GM12878 (cell line): ENCODE measurements around the gene USF1. TPM values are rescaled to one million over a fixed set of nuclear protein-coding genes. Genes with fewer than 3 reads are reported as not detected.

ENCODE experiments used
- BCL11A ChIP-seq: IDR thresholded peaks from 2 replicates; pipeline ENCODE4 v1.6.1; 2011; ENCODE audit warnings: low read depth, low read length
- BMI1 ChIP-seq: fragments of 450-650 bp; IDR thresholded peaks from 2 replicates; pipeline ENCODE4 v1.6.1; 2016; ENCODE audit warnings: mild to moderate bottlenecking, moderate library complexity, borderline replicate concordance
- BRCA1 ChIP-seq: IDR thresholded peaks from 2 replicates; pipeline ENCODE4 v1.6.1; 2011; ENCODE audit warnings: low read depth, low read length, improper control_type of control experiment
- CBFB ChIP-seq: IDR thresholded peaks from 2 replicates; pipeline ENCODE4 v1.6.1; 2016; ENCODE audit warnings: antibody characterized with exemption, low read depth
- CEBPZ ChIP-seq: fragments of 150-350 bp; IDR thresholded peaks from 2 replicates; pipeline ENCODE4 v1.6.1; 2016; ENCODE audit warnings: low read depth, low read length
- ETV6 ChIP-seq, 2 experiments: fragments of 450-650 bp in 1 of 2; IDR thresholded peaks in 1 of 2; conservative IDR thresholded peaks in 1 of 2; 2 replicates each; pipeline ENCODE4 v1.6.1; 2014; ENCODE audit warnings: antibody characterized with exemption in 1 of 2, borderline replicate concordance in 1 of 2, low read depth in 1 of 2, mild to moderate bottlenecking in 1 of 2, moderate library complexity in 1 of 2
- FOXM1 ChIP-seq: IDR thresholded peaks from 2 replicates; pipeline ENCODE4 v1.6.1; 2012; ENCODE audit warnings: low read depth, mild to moderate bottlenecking, inconsistent platforms, low read length, moderate library complexity
- HCFC1 ChIP-seq: fragments of 150-350 bp; IDR thresholded peaks from 2 replicates; pipeline ENCODE4 v1.6.1; 2014; ENCODE audit warnings: low read length
- HDAC6 ChIP-seq: fragments of 200-600 bp; sonication (generic); IDR thresholded peaks from one replicate; pipeline ENCODE4 v1.8.0; 2017; ENCODE audit warnings: antibody characterized with exemption; ENCODE audit not compliant: unreplicated experiment
- IKZF1 ChIP-seq: fragments of 450-650 bp; conservative IDR thresholded peaks from 2 replicates; pipeline ENCODE4 v1.6.1; 2017; ENCODE audit warnings: antibody characterized with exemption, mild to moderate bottlenecking
- NFYA ChIP-seq: IDR thresholded peaks from 2 replicates; pipeline ENCODE4 v1.6.1; 2011; ENCODE audit warnings: low read depth, mild to moderate bottlenecking, low read length, improper control_type of control experiment, borderline replicate concordance
- NKRF ChIP-seq: fragments of 450-650 bp; conservative IDR thresholded peaks from 2 replicates; pipeline ENCODE4 v1.6.1; 2017; ENCODE audit warnings: mild to moderate bottlenecking, moderate library complexity
- NR2C2 ChIP-seq: IDR thresholded peaks from 2 replicates; pipeline ENCODE4 v1.6.1; 2011; ENCODE audit warnings: borderline replicate concordance, low read depth; ENCODE audit not compliant: control insufficient read depth, insufficient read length
- PAX5 ChIP-seq: IDR thresholded peaks from 2 replicates; pipeline ENCODE4 v1.6.1; 2011; ENCODE audit warnings: low read depth, low read length, borderline replicate concordance
- RELB ChIP-seq: fragments of 450-650 bp; IDR thresholded peaks from 2 replicates; pipeline ENCODE4 v1.6.1; 2017; ENCODE audit warnings: low read depth, mild to moderate bottlenecking, moderate library complexity
- SIN3A ChIP-seq: IDR thresholded peaks from 2 replicates; pipeline ENCODE4 v1.6.1; 2012; ENCODE audit warnings: low read depth, low read length, improper control_type of control experiment
- SMARCA5 ChIP-seq: fragments of 450-650 bp; IDR thresholded peaks from 2 replicates; pipeline ENCODE4 v1.6.1; 2017; ENCODE audit warnings: mild to moderate bottlenecking
- TBL1XR1 ChIP-seq: IDR thresholded peaks from 2 replicates; pipeline ENCODE4 v1.6.1; 2012; ENCODE audit warnings: low read depth, low read length, improper control_type of control experiment
- ZBTB11 ChIP-seq: fragments of 450-650 bp; formaldehyde crosslinking; IDR thresholded peaks from 2 replicates; pipeline ENCODE4 v1.5.0; 2022; ENCODE audit warnings: mild to moderate bottlenecking, missing genetic modification characterization
- polyA plus RNA-seq, 11 experiments: library from polyadenylated mRNA; depleted of rRNA in 4 of 11; unstranded in 6 of 11; stranded (reverse) in 5 of 11; fragments of >200 nt; fragmentation: Nextera tagmentation in 4 of 11; fragmentation: Illumina TruSeq in 1 of 11; extraction: Ambion mirVana in 4 of 11; extraction: Trizol in 1 of 11; gene quantifications; 1 replicate in 1 of 11; 2 replicates in 10 of 11; pipeline versions ENCODE4 v1.2.1 to v1.2.3, GENCODE V29; 2011 to 2016; ENCODE audit warnings: inconsistent platforms in 2 of 11, missing spikeins in 2 of 11, low read depth in 1 of 11
- total RNA-seq, 4 experiments: library from RNA; depleted of rRNA in 3 of 4; stranded (reverse); fragments of >200 nt in 3 of 4; fragmentation: Illumina TruSeq in 1 of 4; extraction: Trizol in 1 of 4; gene quantifications; 2 replicates each; pipeline versions ENCODE4 v1.2.1 to v1.2.3, GENCODE V29; 2013 to 2021

The USF1 gene
- total and polyA plus RNA-seq, 10 of the 15 experiments (the other 5 are each of a cell fraction or from before 2014, with no cell fraction given) = 9.4 to 92.1 (median 53.5) TPM

GRCh38 chr1:161069731-161070270, 24.0 kb upstream of the USF1 start, which contains the start of gene ARHGAP30 (continued):
- no peak for TF ChIP-seq HDAC6
- no peak for TF ChIP-seq TBL1XR1
- TF ChIP-seq SMARCA5 = no peak
- 0 out of 2 replicates have a peak, but pooled peaks have one; percentile 6 for TF ChIP-seq BCL11A
- TF ChIP-seq NR2C2 = no peak
- peak; percentile 43 for TF ChIP-seq RELB
- peak; percentile 65 for TF ChIP-seq HCFC1
- TF ChIP-seq NFYA = no peak
- peak; percentile 84 for TF ChIP-seq ZBTB11
- no peak for TF ChIP-seq CEBPZ
- no peak; the same call in 1 of the 2 replicates for TF ChIP-seq SIN3A
- TF ChIP-seq CBFB = peak; percentile 98
- no peak for TF ChIP-seq BMI1
- peak in 1 of 2 experiments; percentile 87; a peak in 2 of 4 replicates for TF ChIP-seq ETV6 (conservative IDR thresholded peaks at IDR 0.05 in 1 of 2, IDR thresholded peaks at IDR 0.05 in 1 of 2; ENCODE audit: borderline replicate concordance in 1 of 2, low read depth in 1 of 2)
- TF ChIP-seq BRCA1 = no peak
- peak; percentile 73; the same call in 1 of the 2 replicates for TF ChIP-seq PAX5
- peak; percentile 91 for TF ChIP-seq IKZF1
- no peak for TF ChIP-seq FOXM1
- TF ChIP-seq NKRF = peak; percentile 53; the same call in 1 of the 2 replicates
